Hematopoietic multipotent progenitor cell treated with erythropoietin and hydrocortisone succinate and interleukin-3 and kit ligand, for 8 days (in vitro differentiated cells): ENCODE measurements around the gene METTL8.
A peak's percentile ranks its signal among the peaks of the same experiment; 100 is the strongest.

Experiments used
- DNase-seq: peaks from one replicate; pipeline ENCODE4 v3.0.0-alpha.2; 2015

Gene METTL8

GRCh38 chr2:171433763-171434012, at the start of gene METTL8:
Gene METTL8, minus strand, starts transcription at chr2:171433990. Its CDS starts 41,805 bp downstream, at chr2:171392185.
- no peak for DNase-seq

- no peak for DNase-seq
These were observed 49.1 kb upstream of the METTL8 start for GRCh38 chr2:171482877-171483276.

- DNase-seq: no peak
These were observed 48.5 kb upstream of the METTL8 start for GRCh38 chr2:171482308-171482707.

GRCh38 chr2:171480908-171481307, 47.1 kb upstream of the METTL8 start:
- DNase-seq: no peak

GRCh38 chr2:171479154-171479814, 45.5 kb upstream of the METTL8 start:
- no peak for DNase-seq

GRCh38 chr2:171478345-171478744, 44.6 kb upstream of the METTL8 start:
- no peak for DNase-seq

- no peak for DNase-seq
These were observed 42.2 kb upstream of the METTL8 start for GRCh38 chr2:171475979-171476378.

GRCh38 chr2:171470129-171470528, 36.3 kb upstream of the METTL8 start:
- DNase-seq: no peak

- DNase-seq: no peak
These were observed 35.4 kb upstream of the METTL8 start for GRCh38 chr2:171469176-171469575.

GRCh38 chr2:171460537-171460936, 26.7 kb upstream of the METTL8 start:
- DNase-seq: no peak

- no peak for DNase-seq
These were observed 25.7 kb upstream of the METTL8 start for GRCh38 chr2:171459498-171459897.

- DNase-seq: no peak
These were observed 19.0 kb upstream of the METTL8 start for GRCh38 chr2:171452773-171453172.

- no peak for DNase-seq
These were observed 17.3 kb upstream of the METTL8 start for GRCh38 chr2:171451074-171451473.

GRCh38 chr2:171447675-171448074, 13.9 kb upstream of the METTL8 start:
- DNase-seq: no peak

GRCh38 chr2:171441470-171441869, 7.7 kb upstream of the METTL8 start:
- no peak for DNase-seq

GRCh38 chr2:171436307-171436706, 2.5 kb upstream of the METTL8 start:
- DNase-seq: no peak

GRCh38 chr2:171434013-171434989, 511 bp upstream of the METTL8 start, which contains the start of gene DCAF17:
Gene DCAF17, plus strand, starts transcription at chr2:171434226. Its CDS starts 352 bp downstream, at chr2:171434578.
- peak; percentile 97 for DNase-seq

GRCh38 chr2:171432969-171433762, 624 bp downstream of the METTL8 start:
- peak; percentile 87 for DNase-seq

GRCh38 chr2:171432206-171432968, 1.4 kb downstream of the METTL8 start:
- peak; percentile 30 for DNase-seq

- DNase-seq: peak; percentile 39
These were observed 2.1 kb downstream of the METTL8 start for GRCh38 chr2:171431677-171432167.

GRCh38 chr2:171430516-171431410, 3.0 kb downstream of the METTL8 start:
- no peak for DNase-seq
